H1 (cell line): ENCODE measurements around the gene KIF21A. TPM values are rescaled to one million over a fixed set of nuclear protein-coding genes. Genes with fewer than 3 reads are reported as not detected.

Experiments used
- BACH1 ChIP-seq: IDR thresholded peaks from 2 replicates; pipeline ENCODE4 v1.6.1; 2012; ENCODE audit warnings: low read length, improper control_type of control experiment
- CBX5 ChIP-seq: fragments of 300-800, 300-1000 bp; sonication (generic); IDR thresholded peaks from 2 replicates; pipeline ENCODE4 v1.7.1; 2016; ENCODE audit warnings: antibody characterized with exemption, low read length, low read depth
- CREB1 ChIP-seq: IDR thresholded peaks from 2 replicates; pipeline ENCODE4 v1.6.1; 2012; ENCODE audit warnings: inconsistent platforms
- GTF2F1 ChIP-seq: IDR thresholded peaks from 2 replicates; pipeline ENCODE4 v1.6.1; 2012; ENCODE audit warnings: low read depth, low read length, improper control_type of control experiment, borderline replicate concordance
- KDM1A ChIP-seq: fragments of 200-600, 300-600 bp; sonication (generic); IDR thresholded peaks from 2 replicates; pipeline ENCODE4 v1.7.1; 2016; ENCODE audit warnings: mild to moderate bottlenecking, low read length, borderline replicate concordance
- RBBP5 ChIP-seq: IDR thresholded peaks from 2 replicates; pipeline ENCODE4 v1.7.1; 2012; ENCODE audit warnings: low read depth, mild to moderate bottlenecking, inconsistent platforms, low read length, moderate library complexity, borderline replicate concordance
- SAP30 ChIP-seq: fragments of 300-600 bp; sonication (generic); IDR thresholded peaks from 2 replicates; pipeline ENCODE4 v1.7.1; 2012; ENCODE audit warnings: low read length, moderate library complexity, mild to moderate bottlenecking, inconsistent platforms; ENCODE audit not compliant: insufficient read depth, insufficient replicate concordance
- SUZ12 ChIP-seq: fragments of 200-600 bp; sonication (generic); IDR thresholded peaks from 2 replicates; pipeline ENCODE4 v1.6.1; 2012; ENCODE audit warnings: mild to moderate bottlenecking, inconsistent platforms, low read length, moderate library complexity, mixed read lengths
- polyA plus RNA-seq, 7 experiments: library from polyadenylated mRNA; depleted of rRNA in 3 of 7; stranded (reverse) in 5 of 7; unstranded in 2 of 7; fragments of >200 nt in 5 of 7; fragments of 200-250 nt in 2 of 7; gene quantifications; 1 replicate in 5 of 7; 2 replicates in 1 of 7; 4 replicates in 1 of 7; pipeline versions ENCODE4 v1.2.1 to v1.2.3, GENCODE V29; 2011 to 2013; ENCODE audit warnings: missing spikeins in 2 of 7, mixed read lengths in 2 of 7
- total RNA-seq: library from RNA; stranded (reverse); fragmentation: NEBNext Ultra II Directional; extraction: Animal tissue kit (Norgen Biotek cat#: 25700); gene quantifications from 2 replicates; pipeline ENCODE4 v1.2.1, GENCODE V29; 2021

The KIF21A gene
- total and polyA plus RNA-seq, 2 of the 8 experiments (the other 6 are each of a cell fraction or from before 2014, with no cell fraction given): 10.0 to 26.0 TPM

DNA sequence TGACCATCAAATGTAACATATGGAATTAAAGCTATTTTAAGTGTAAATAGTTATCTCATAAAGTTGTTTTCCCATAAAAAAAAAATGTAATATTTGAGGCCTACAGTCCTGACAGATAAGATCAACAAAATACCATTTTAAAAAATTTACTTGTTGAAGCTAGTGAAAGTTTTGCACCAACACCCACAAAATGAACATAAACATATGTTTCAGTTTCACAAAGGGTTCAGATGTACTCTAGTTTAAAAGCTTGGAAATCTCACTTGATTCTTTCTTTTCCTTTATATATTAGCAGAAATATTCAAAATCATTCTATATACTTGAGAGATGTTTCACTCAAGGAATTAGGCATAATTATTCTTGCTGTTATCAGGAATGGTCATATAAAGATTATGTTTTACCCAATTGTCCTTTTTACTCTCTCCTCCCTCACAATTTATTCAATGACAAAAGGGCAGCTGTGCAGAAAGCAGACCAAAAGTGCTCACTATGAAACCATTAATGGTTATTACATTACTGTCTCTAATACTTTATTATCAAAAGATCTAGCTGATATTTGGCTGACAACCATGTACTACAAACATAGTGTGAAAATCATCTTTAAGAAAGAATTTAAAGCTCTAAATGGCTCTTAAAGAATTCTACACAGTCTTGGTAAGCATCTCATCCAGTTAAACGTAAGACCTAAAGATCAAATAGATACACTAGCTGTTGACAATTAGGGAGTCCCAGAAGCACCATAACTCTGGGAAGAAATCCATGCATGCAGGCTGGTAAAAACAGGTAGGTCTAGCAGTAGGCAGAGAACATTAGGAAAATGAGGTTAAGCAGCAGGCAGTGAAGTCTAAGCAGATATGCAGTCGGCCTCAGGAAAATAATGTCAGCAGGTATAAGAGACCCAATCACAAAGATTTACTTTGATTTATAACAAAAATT lies 28.8 kb downstream of the KIF21A start (continued):
- TF ChIP-seq BACH1: no peak
- no peak for TF ChIP-seq CBX5
- no peak for TF ChIP-seq SUZ12
- TF ChIP-seq GTF2F1: no peak
- TF ChIP-seq RBBP5: no peak
- TF ChIP-seq SAP30: no peak
- TF ChIP-seq KDM1A: no peak
- no peak for TF ChIP-seq CREB1
- TF ChIP-seq, all 59 proteins: peak for 0
